Keratinocyte (primary cell): ENCODE results near the gene NCOA7. TPM values are rescaled to one million over a fixed set of nuclear protein-coding genes. Genes with fewer than 3 reads are reported as not detected.

Experiments used
- DNase-seq: peaks from one replicate; pipeline ENCODE4 v3.0.0-alpha.2; 2011; ENCODE audit warnings: low read depth, missing footprints, low spot score
- FAIRE-seq: peaks from 2 replicates; lab custom pipeline; 2011; peaks lifted over from hg19 to GRCh38; lab: Jason Lieb, UNC
- H2AFZ ChIP-seq: 2 replicates; pipeline ENCODE4 v1.6.0; 2012; ENCODE audit warnings: low read length, control low read depth, inconsistent platforms; ENCODE audit not compliant: control insufficient read depth
- H3K27ac ChIP-seq: 2 replicates; pipeline ENCODE4 v1.5.1; 2011; ENCODE audit warnings: low read length; ENCODE audit not compliant: control insufficient read depth, insufficient read depth
- H3K27me3 ChIP-seq: 3 replicates; pipeline ENCODE4 v1.6.0; 2011; ENCODE audit warnings: low read length; ENCODE audit not compliant: control insufficient read depth, insufficient read depth; ENCODE audit errors: extremely low read depth
- H3K36me3 ChIP-seq, 2 experiments: 2 replicates in 1 of 2; 3 replicates in 1 of 2; pipeline ENCODE4 v1.5.1; 2011; ENCODE audit warnings: low read length in 2 of 2, mild to moderate bottlenecking in 1 of 2; ENCODE audit not compliant: control insufficient read depth in 2 of 2, insufficient read depth in 2 of 2; ENCODE audit errors: extremely low read depth in 1 of 2
- H3K4me1 ChIP-seq: 3 replicates; pipeline ENCODE4 v1.5.1; 2011; ENCODE audit warnings: low read length; ENCODE audit not compliant: control insufficient read depth, insufficient read depth; ENCODE audit errors: extremely low read depth
- H3K4me2 ChIP-seq: 3 replicates; pipeline ENCODE4 v1.6.0; 2011; ENCODE audit warnings: low read depth, low read length; ENCODE audit not compliant: control insufficient read depth, insufficient read depth; ENCODE audit errors: extremely low read depth
- H3K4me3 ChIP-seq, 3 experiments: fragments of 200-600 bp in 1 of 3; sonication (generic) in 1 of 3; 2 replicates in 2 of 3; 3 replicates in 1 of 3; pipeline ENCODE4 v1.5.1; 2011 to 2016; ENCODE audit warnings: low read length in 3 of 3, mild to moderate bottlenecking in 3 of 3, control low read depth in 2 of 3, inconsistent platforms in 1 of 3, low read depth in 1 of 3, mixed read lengths in 1 of 3, mixed run types in 1 of 3, moderate library complexity in 1 of 3; ENCODE audit not compliant: control insufficient read depth in 2 of 3, insufficient read depth in 2 of 3; ENCODE audit errors: extremely low read depth in 1 of 3
- H3K79me2 ChIP-seq: 2 replicates; pipeline ENCODE4 v1.6.0; 2012; ENCODE audit warnings: low read length; ENCODE audit not compliant: control insufficient read depth, insufficient read depth
- H3K9ac ChIP-seq: 3 replicates; pipeline ENCODE4 v1.6.0; 2011; ENCODE audit warnings: low read length; ENCODE audit not compliant: control insufficient read depth, insufficient read depth; ENCODE audit errors: extremely low read depth
- H3K9me1 ChIP-seq: 3 replicates; pipeline ENCODE4 v1.6.0; 2011; ENCODE audit warnings: low read length; ENCODE audit not compliant: control insufficient read depth, insufficient read depth; ENCODE audit errors: extremely low read depth
- H3K9me3 ChIP-seq: 2 replicates; pipeline ENCODE4 v1.5.1; 2012; ENCODE audit warnings: low read depth, low read length; ENCODE audit not compliant: control insufficient read depth
- H4K20me1 ChIP-seq: 3 replicates; pipeline ENCODE4 v1.6.0; 2011; ENCODE audit warnings: low read length; ENCODE audit not compliant: control insufficient read depth, insufficient read depth; ENCODE audit errors: extremely low read depth
- EZH2 ChIP-seq: IDR thresholded peaks from one replicate; pipeline ENCODE4 v1.6.1; 2012; ENCODE audit warnings: inconsistent platforms, mild to moderate bottlenecking, low read length, moderate library complexity
- dilution Hi-C: fragments of 300-500 bp; cut with MboI; formaldehyde crosslinking; loops from one replicate; pipeline ENCODE4 v1.7.0; 2020; ENCODE audit warnings: low sequenced_read_pairs; ENCODE audit not compliant: extremely low pct_ligation_motif_present
- polyA plus RNA-seq, 5 experiments: library from polyadenylated mRNA; depleted of rRNA in 3 of 5; stranded (reverse) in 3 of 5; stranded (forward) in 1 of 5; unstranded in 1 of 5; fragments of >200 nt; gene quantifications; 1 replicate in 1 of 5; 2 replicates in 3 of 5; 3 replicates in 1 of 5; pipeline versions ENCODE4 v1.2.1 to v1.2.3, GENCODE V29; 2011 to 2012; ENCODE audit warnings: missing spikeins in 2 of 5, low read depth in 1 of 5, low replicate concordance in 1 of 5
- TF ChIP-seq, protein P1 (sequence below), 3 experiments: IDR thresholded peaks in 1 of 3; conservative IDR thresholded peaks in 1 of 3; optimal IDR thresholded peaks in 1 of 3; 2 replicates in 2 of 3; 3 replicates in 1 of 3; pipeline versions ENCODE3 to v1.5.1; 2011; ENCODE audit warnings: low read length in 3 of 3, mild to moderate bottlenecking in 3 of 3, moderate library complexity in 2 of 3, control low read depth in 1 of 3, inconsistent platforms in 1 of 3; ENCODE audit not compliant: insufficient read depth in 2 of 3; ENCODE audit errors: extremely low read depth in 1 of 3

The NCOA7 gene
- polyA plus RNA-seq, 1 donor (not counting 4 experiments of a cell fraction or from before 2014, with no cell fraction given) = 20.5 TPM

DNA sequence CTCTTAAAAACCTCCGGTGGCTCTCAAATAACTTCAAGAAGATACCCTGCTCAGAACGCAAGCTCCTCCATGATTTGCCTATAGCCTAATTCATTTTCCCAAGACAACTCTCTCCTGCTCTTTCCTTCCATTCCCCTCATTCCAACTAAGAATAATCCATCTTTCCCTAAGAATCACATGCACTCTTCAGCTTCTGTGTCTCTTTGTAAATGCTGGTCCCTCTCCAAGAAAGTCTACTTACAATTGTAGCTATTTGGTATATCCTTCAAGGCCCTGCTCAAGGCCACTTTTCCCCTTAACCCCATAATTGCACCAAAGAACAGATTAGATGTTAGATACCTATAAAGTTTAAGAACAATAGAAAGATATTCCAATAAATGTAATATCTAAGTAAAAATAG, 48.7 kb upstream of the NCOA7 start:
- H3K4me2 ChIP-seq = no peak overlapping the region
- H3K9me3 ChIP-seq = no peaks in the 10 kb centered on the region
- no peaks in the 10 kb centered on the region for H3K9me1 ChIP-seq
- no peak overlapping the region for H3K4me3 ChIP-seq
- dilution Hi-C loops = no loop called here
- DNase-seq (no peak), FAIRE-seq (no peak)
- peaks cover 2% of the 10 kb centered on the region for H3K4me1 ChIP-seq
- no peak overlapping the region for H2AFZ ChIP-seq
- H3K27me3 ChIP-seq = peaks cover 23% of the 10 kb centered on the region
- H3K79me2 ChIP-seq = no peaks in the 10 kb centered on the region
- no peaks in the 10 kb centered on the region for H3K36me3 ChIP-seq
- no peaks in the 10 kb centered on the region for H4K20me1 ChIP-seq
- H3K9ac ChIP-seq = no peak overlapping the region
- TF ChIP-seq, protein P1, sequence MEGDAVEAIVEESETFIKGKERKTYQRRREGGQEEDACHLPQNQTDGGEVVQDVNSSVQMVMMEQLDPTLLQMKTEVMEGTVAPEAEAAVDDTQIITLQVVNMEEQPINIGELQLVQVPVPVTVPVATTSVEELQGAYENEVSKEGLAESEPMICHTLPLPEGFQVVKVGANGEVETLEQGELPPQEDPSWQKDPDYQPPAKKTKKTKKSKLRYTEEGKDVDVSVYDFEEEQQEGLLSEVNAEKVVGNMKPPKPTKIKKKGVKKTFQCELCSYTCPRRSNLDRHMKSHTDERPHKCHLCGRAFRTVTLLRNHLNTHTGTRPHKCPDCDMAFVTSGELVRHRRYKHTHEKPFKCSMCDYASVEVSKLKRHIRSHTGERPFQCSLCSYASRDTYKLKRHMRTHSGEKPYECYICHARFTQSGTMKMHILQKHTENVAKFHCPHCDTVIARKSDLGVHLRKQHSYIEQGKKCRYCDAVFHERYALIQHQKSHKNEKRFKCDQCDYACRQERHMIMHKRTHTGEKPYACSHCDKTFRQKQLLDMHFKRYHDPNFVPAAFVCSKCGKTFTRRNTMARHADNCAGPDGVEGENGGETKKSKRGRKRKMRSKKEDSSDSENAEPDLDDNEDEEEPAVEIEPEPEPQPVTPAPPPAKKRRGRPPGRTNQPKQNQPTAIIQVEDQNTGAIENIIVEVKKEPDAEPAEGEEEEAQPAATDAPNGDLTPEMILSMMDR (optimal IDR thresholded peaks at IDR 0.05 in 1 of 3, IDR thresholded peaks at IDR 0.05 in 1 of 3, conservative IDR thresholded peaks at IDR 0.05 in 1 of 3; ENCODE audit: extremely low read depth in 1 of 3, insufficient read depth in 2 of 3, low read length in 3 of 3) = no peak
- TF ChIP-seq EZH2 = no peak
- H3K27ac ChIP-seq = no peak overlapping the region

DNA sequence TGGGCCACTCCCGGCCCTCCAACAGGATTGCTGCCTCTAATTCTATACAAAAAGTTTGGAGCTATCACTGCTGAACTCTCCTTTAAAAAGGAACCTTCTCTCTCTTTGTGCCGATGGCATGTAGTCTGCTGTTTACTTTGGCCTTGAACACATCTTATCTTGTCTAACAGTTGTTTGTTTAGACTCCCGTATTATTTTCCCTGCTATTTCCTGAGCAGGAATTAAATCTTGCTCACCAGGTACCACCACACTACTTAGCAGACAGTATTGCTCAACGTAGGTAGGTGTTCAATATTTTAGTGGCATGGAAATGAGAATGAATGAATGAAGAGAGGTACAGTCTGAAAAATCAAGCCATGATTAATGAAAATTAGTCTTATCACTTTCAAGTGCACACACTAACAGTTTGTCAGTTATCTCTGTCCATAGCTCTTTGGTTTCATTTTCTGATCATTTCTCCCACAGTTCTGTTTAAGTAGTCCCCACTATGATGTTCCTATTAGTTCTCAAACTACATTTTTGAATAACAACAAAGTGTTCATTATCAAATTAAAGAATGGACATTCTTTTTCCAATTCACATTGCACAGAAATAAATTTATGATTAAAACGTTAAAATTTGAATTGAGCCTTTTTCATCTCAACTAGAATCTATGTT, 48.2 kb upstream of the NCOA7 start:
- no peak overlapping the region for H2AFZ ChIP-seq
- no peak for DNase-seq
- H3K9me1 ChIP-seq = no peaks in the 10 kb centered on the region
- peaks cover 29% of the 10 kb centered on the region for H3K27me3 ChIP-seq
- TF ChIP-seq, protein P1 (optimal IDR thresholded peaks at IDR 0.05 in 1 of 3, IDR thresholded peaks at IDR 0.05 in 1 of 3, conservative IDR thresholded peaks at IDR 0.05 in 1 of 3; ENCODE audit: extremely low read depth in 1 of 3, insufficient read depth in 2 of 3, low read length in 3 of 3) = no peak
- TF ChIP-seq EZH2 = no peak
- FAIRE-seq = no peak
- peaks cover 7% of the 10 kb centered on the region for H3K4me1 ChIP-seq
- no peaks in the 10 kb centered on the region for H3K36me3 ChIP-seq
- dilution Hi-C loops = no loop called here
- H3K4me3 ChIP-seq = no peak overlapping the region
- H3K9ac ChIP-seq = no peak overlapping the region
- H4K20me1 ChIP-seq = no peaks in the 10 kb centered on the region
- no peak overlapping the region for H3K4me2 ChIP-seq
- no peaks in the 10 kb centered on the region for H3K9me3 ChIP-seq
- no peak overlapping the region for H3K27ac ChIP-seq
- H3K79me2 ChIP-seq = no peaks in the 10 kb centered on the region
